Gastroesophageal sphincter (tissue), 4 donors: ENCODE data around the gene ENC1. TPM values are rescaled to one million over a fixed set of nuclear protein-coding genes. Genes with fewer than 3 reads are reported as not detected.

Experiments
- ATAC-seq: fragments of 150-250 bp; one replicate; pipeline ENCODE4 v1.9.1; 2016; ENCODE audit warnings: mild to moderate bottlenecking, moderate library complexity
- H3K27ac ChIP-seq, 4 donors: fragments of 200-600 bp; sonication (generic) in 3 of 4; 1 replicate in 3 of 4; 2 replicates in 1 of 4; pipeline ENCODE4 v1.5.1; 2016 to 2019
- H3K27me3 ChIP-seq: fragments of 200-600 bp; sonication (generic); one replicate; pipeline ENCODE4 v1.5.1; 2019
- H3K36me3 ChIP-seq, 2 donors: fragments of 200-600 bp; sonication (generic); one replicate each; pipeline ENCODE4 v1.5.1; 2019; ENCODE audit warnings: control low read depth in 1 of 2
- H3K4me1 ChIP-seq, 3 donors: fragments of 200-600 bp; sonication (generic); 1 replicate in 2 of 3; 2 replicates in 1 of 3; pipeline ENCODE4 v1.5.1; 2016 to 2019; ENCODE audit warnings: control low read depth in 2 of 3
- H3K4me3 ChIP-seq, 2 donors: fragments of 200-600 bp; sonication (generic); one replicate each; pipeline ENCODE4 v1.5.1; 2019; ENCODE audit warnings: mild to moderate bottlenecking in 1 of 2, moderate library complexity in 1 of 2
- H3K9me3 ChIP-seq, 3 donors: fragments of 200-600 bp; sonication (generic); one replicate each; pipeline ENCODE4 v1.5.1; 2017 to 2019; ENCODE audit warnings: control low read depth in 2 of 3
- EP300 ChIP-seq: sonication (generic); formaldehyde crosslinking; IDR thresholded peaks from one replicate; pipeline ENCODE4 v1.6.1; 2017; ENCODE audit warnings: antibody characterized with exemption, mild to moderate bottlenecking
- POLR2A ChIP-seq, 2 donors: fragments of 450-650 bp; IDR thresholded peaks; one replicate each; pipeline ENCODE4 v1.6.1; 2017; ENCODE audit warnings: antibody characterized with exemption in 2 of 2, mild to moderate bottlenecking in 2 of 2, moderate library complexity in 1 of 2
- POLR2AphosphoS5 ChIP-seq: sonication (generic); formaldehyde crosslinking; IDR thresholded peaks from one replicate; pipeline ENCODE4 v1.6.1; 2017; ENCODE audit warnings: antibody characterized with exemption
- WGBS, 2 donors: methylation state at CpG; one replicate each; pipeline ENCODE4 v1.1.5; 2018; ENCODE audit warnings: low coverage in 1 of 2; 5-methylcytosine and 5-hydroxymethylcytosine counted together
- total RNA-seq, 4 donors: library from RNA; depleted of rRNA; stranded (reverse); fragments of >200 nt; gene quantifications; one replicate each; pipeline ENCODE4 v1.1.0, GENCODE V29; 2016
- TF ChIP-seq, protein P1 (sequence below), 4 experiments: fragments of 200-600 bp in 2 of 4; fragments of 450-650 bp in 2 of 4; sonication (generic) in 1 of 4; IDR thresholded peaks; one replicate each; pipeline ENCODE4 v1.5.1; 2017 to 2019; ENCODE audit warnings: antibody characterized with exemption in 4 of 4, mild to moderate bottlenecking in 2 of 4, moderate library complexity in 2 of 4

The ENC1 gene
- total RNA-seq, 4 donors from 2014 or later: 4.0 to 14.2 (median 7.7) TPM

DNA sequence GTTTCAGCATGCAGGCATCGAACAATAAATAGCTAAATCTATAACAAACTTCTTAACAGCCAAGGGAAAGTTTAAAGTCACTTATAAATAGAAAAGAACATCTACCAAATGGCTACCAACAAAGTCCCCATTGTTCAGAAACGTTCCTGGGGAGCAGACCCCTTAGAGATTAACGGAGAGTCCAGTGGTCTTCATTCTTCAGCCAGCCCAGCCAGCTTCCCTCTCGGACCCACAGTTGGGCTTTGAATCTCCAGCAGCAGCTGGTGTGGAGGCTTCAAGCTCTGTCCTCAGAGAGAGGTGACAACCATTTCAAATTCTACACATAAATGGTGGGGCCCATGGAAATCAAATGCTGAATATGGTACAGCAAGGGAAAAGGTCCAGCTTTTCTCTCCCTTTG is 11.2 kb downstream of the ENC1 start:
- Histone ChIP-seq H3K36me3 (peaks cover 0 to 11% of the 10 kb centered on the region in 2 donors), H3K4me3 (no peak overlapping the region), H3K4me1 (peaks cover 0 to 22% (median 0%) of the 10 kb centered on the region in 3 donors), H3K27ac (no peak overlapping the region), H3K27me3 (no peaks in the 10 kb centered on the region), H3K9me3 (no peaks in the 10 kb centered on the region)
- no peak for ATAC-seq
- TF ChIP-seq EP300: no peak
- TF ChIP-seq, protein P1, sequence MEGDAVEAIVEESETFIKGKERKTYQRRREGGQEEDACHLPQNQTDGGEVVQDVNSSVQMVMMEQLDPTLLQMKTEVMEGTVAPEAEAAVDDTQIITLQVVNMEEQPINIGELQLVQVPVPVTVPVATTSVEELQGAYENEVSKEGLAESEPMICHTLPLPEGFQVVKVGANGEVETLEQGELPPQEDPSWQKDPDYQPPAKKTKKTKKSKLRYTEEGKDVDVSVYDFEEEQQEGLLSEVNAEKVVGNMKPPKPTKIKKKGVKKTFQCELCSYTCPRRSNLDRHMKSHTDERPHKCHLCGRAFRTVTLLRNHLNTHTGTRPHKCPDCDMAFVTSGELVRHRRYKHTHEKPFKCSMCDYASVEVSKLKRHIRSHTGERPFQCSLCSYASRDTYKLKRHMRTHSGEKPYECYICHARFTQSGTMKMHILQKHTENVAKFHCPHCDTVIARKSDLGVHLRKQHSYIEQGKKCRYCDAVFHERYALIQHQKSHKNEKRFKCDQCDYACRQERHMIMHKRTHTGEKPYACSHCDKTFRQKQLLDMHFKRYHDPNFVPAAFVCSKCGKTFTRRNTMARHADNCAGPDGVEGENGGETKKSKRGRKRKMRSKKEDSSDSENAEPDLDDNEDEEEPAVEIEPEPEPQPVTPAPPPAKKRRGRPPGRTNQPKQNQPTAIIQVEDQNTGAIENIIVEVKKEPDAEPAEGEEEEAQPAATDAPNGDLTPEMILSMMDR (IDR thresholded peaks at IDR 0.05): no peak
- no peak for TF ChIP-seq POLR2A (IDR thresholded peaks at IDR 0.05)
- TF ChIP-seq POLR2AphosphoS5: no peak
- 69 to 73% methylated on average over 3 to 4 of the region's 4 CpGs for WGBS, 2 donors

- no peak for ATAC-seq
These were observed 12.2 kb downstream of the ENC1 start for GRCh38 chr5:74628359-74628758.

GRCh38 chr5:74627646-74628279 is 12.8 kb downstream of the ENC1 start:
- Histone ChIP-seq H3K36me3 (peaks cover 0 to 7% of the 10 kb centered on the region in 2 donors), H3K4me1 (peaks cover 0 to 16% (median 0%) of the 10 kb centered on the region in 3 donors), H3K27me3 (no peaks in the 10 kb centered on the region), H3K27ac (no peak overlapping the region), H3K9me3 (no peaks in the 10 kb centered on the region), H3K4me3 (no peak overlapping the region)
- no peak for ATAC-seq
- TF ChIP-seq, protein P1 (IDR thresholded peaks at IDR 0.05): no peak
- TF ChIP-seq POLR2AphosphoS5: no peak
- no peak for TF ChIP-seq POLR2A (IDR thresholded peaks at IDR 0.05)
- no peak for TF ChIP-seq EP300
- WGBS, 2 donors: 53 to 56% methylated on average over 2 to 3 of the region's 4 CpGs

More at GRCh38 chr5:74628359-74628758, 12.2 kb downstream of the ENC1 start:
- no peak overlapping the region for H3K27ac ChIP-seq
- peaks cover 0 to 22% (median 0%) of the 10 kb centered on the region in 3 donors for H3K4me1 ChIP-seq
- H3K27me3 ChIP-seq: no peaks in the 10 kb centered on the region
- H3K4me3 ChIP-seq: no peak overlapping the region
- H3K36me3 ChIP-seq: peaks cover 0 to 7% of the 10 kb centered on the region in 2 donors
- no peaks in the 10 kb centered on the region for H3K9me3 ChIP-seq
- WGBS, 2 donors: 75 to 87% methylated on average over 1 to 6 of the region's 6 CpGs
- TF ChIP-seq POLR2A (IDR thresholded peaks at IDR 0.05): no peak
- TF ChIP-seq, protein P1 (IDR thresholded peaks at IDR 0.05): no peak
- TF ChIP-seq POLR2AphosphoS5: no peak
- TF ChIP-seq EP300: no peak

- WGBS, 2 donors: 64 to 65% methylated on average over 6 of the region's 7 CpGs
- no peak for ATAC-seq
- TF ChIP-seq EP300 (no peak), POLR2A (IDR thresholded peaks at IDR 0.05) (no peak)
- peaks cover 0 to 4% (median 0%) of the 10 kb centered on the region in 3 donors for H3K4me1 ChIP-seq
- H3K36me3 ChIP-seq: peaks cover 0 to 7% of the 10 kb centered on the region in 2 donors
- H3K27me3 ChIP-seq: no peaks in the 10 kb centered on the region
- H3K4me3 ChIP-seq: no peak overlapping the region
- no peak overlapping the region for H3K27ac ChIP-seq
- H3K9me3 ChIP-seq: no peaks in the 10 kb centered on the region
These were observed 13.9 kb downstream of the ENC1 start for GRCh38 chr5:74626386-74627222.

GRCh38 chr5:74625742-74626241 is 14.7 kb downstream of the ENC1 start:
- Histone ChIP-seq H3K36me3 (peaks cover 0 to 7% of the 10 kb centered on the region in 2 donors), H3K27me3 (no peaks in the 10 kb centered on the region), H3K4me1 (no peaks in the 10 kb centered on the region), H3K9me3 (no peaks in the 10 kb centered on the region), H3K27ac (no peak overlapping the region), H3K4me3 (no peak overlapping the region)
- no peak for ATAC-seq
- TF ChIP-seq POLR2AphosphoS5: no peak
- no peak for TF ChIP-seq POLR2A (IDR thresholded peaks at IDR 0.05)
- TF ChIP-seq EP300: no peak
- TF ChIP-seq, protein P1 (IDR thresholded peaks at IDR 0.05): no peak
- WGBS, 2 donors: 69 to 91% methylated on average over 4 to 5 of the region's 5 CpGs
